GM10847 (cell line): ENCODE results near the gene ZSWIM7.

ENCODE experiments used
- POLR2A ChIP-seq: IDR thresholded peaks from 2 replicates; pipeline ENCODE4 v1.6.1; 2011; ENCODE audit not compliant: insufficient read length; ENCODE audit errors: extremely low read depth

The ZSWIM7 gene

DNA sequence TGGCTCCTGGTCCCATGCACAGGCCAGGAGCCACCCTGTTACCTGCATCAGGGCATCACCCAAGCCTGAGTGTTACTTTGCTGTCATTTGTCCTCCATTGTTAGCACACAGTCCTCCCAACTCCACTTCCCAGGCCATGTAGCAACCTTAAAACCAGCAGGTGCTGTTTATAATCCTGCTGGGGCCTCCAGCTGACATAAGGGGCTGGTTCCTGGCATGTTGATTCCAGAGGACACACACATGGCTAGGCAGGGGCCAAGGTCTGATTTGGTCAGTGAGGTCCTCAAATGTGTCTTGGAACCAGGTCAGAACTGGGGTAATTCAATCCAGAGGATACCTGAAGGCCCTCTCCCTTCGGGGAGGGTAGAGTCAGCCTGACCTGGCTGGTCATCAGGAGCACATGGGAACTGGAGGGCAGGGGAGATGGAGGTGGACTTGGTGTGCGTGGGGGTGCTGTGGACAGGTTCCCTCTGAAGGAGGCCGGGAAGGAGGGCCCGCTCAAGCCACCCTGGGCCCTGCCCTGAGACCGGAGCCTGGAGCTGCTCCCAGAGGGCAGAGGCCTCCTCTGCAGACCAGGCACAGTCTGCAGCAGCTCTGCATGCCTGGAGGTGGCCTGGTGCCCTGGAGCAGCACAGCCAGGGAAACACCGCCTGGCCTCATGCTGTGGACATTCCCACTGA is 48.0 kb downstream of the ZSWIM7 start:
- TF ChIP-seq POLR2A, result no peak

DNA sequence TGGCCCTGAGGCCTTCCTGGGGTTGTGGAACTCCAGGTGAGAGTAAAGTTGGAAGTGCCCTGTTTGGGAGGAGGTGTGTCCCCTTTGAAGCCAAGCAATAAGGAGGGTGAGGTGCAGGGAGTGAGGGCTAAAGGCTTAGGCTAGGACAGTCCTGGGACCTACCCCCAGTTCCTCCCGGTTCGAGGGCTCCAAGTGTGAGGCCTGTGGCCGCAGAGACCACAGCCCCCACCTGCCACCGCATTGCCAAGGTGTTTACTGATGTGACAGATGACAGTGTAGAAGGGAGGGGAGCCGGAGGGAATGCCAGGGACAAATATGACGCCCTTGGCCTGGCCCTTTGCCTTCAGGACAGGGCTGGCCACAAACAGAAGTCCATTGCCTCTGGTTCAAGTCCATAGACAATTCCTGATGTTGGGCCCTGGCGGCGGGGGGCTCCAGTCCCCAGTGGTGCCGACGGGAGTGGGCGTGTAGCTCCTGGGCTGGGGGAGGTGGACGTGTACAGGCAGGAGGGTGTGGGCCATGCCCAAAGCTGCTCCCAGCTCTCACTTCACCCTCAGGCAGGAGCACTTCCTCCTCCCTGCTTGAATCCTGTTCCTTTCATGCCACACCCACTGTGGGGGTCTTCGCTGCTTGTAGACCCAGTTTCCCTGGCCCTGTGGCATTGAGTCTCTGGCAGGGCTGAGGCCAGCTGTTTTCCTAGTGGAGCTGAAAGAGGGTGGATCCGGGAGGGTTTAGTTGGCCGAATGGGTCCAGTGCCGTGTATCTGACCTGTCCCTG is 51.3 kb downstream of the ZSWIM7 start:
- TF ChIP-seq POLR2A, result no peak

DNA sequence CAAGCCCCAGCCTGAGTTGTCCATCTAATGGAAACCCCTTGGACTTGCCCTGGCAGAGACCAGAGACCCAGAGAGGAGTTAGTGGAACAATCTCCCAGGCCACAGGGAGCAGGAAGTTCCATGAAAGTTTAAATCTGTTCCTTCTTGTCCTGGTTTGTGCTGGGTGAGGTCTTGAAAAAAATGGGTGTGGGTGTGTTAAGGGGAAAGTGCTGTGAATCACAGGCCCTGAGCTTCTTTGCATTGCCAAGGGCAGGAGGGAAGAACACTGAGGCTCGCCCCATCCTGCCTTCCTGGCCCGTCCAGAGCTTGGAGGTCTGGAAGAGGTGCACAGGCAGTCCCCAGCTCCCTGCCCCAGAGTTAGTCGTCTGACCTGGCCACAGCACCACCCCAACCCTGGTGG is 52.2 kb downstream of the ZSWIM7 start:
- no peak for TF ChIP-seq POLR2A

- no peak for TF ChIP-seq POLR2A
These were observed 52.8 kb downstream of the ZSWIM7 start for GRCh38 chr17:15946611-15947120.

GRCh38 chr17:15945527-15946191 is 53.8 kb downstream of the ZSWIM7 start:
- TF ChIP-seq POLR2A, result no peak

- TF ChIP-seq POLR2A, result no peak
These were observed 54.6 kb downstream of the ZSWIM7 start, which contains the start of gene ADORA2B for GRCh38 chr17:15944759-15945526. Gene ADORA2B (plus strand): TSS chr17:15945130. CDS start chr17:15945249, 119 bp downstream.

DNA sequence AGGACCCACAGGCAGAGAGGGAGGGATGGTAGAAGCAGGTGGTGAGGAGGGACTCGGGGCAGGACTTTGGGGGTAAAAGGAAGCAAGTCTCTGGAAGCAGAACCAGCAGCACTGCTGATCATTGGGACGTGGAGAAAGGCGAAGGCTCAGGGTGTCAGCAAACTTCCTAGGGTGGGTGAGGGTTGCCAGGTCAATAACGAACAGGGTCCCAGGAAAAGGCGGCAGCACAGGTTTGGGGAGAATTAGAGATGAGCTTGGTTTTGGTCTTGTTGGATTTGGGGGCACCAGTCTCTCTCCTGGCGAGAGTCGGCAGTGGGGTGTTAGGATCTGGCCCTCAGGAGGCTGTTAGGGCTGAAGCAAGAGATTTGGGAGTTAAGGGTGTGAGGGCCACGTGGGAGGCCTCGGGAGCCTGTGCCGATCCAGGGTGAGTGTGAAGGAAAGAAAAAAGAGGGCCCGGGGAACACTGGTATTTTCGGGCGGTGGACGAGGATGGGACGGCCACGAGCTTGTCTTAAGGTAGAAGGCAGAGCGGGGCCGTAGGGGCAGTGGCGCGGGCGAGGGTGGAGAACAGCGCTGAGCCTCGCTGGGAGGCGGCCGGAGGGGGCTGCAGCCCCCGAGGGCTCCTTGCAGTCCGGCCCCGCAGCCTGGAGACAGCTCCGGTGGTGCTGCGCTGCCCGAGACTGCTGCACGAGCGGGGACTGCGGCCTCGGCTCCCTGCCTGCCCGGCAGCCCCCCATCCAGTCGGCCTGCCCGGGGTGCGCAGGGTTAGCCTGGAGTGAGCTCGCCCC is 55.3 kb downstream of the ZSWIM7 start:
- TF ChIP-seq POLR2A, result no peak

DNA sequence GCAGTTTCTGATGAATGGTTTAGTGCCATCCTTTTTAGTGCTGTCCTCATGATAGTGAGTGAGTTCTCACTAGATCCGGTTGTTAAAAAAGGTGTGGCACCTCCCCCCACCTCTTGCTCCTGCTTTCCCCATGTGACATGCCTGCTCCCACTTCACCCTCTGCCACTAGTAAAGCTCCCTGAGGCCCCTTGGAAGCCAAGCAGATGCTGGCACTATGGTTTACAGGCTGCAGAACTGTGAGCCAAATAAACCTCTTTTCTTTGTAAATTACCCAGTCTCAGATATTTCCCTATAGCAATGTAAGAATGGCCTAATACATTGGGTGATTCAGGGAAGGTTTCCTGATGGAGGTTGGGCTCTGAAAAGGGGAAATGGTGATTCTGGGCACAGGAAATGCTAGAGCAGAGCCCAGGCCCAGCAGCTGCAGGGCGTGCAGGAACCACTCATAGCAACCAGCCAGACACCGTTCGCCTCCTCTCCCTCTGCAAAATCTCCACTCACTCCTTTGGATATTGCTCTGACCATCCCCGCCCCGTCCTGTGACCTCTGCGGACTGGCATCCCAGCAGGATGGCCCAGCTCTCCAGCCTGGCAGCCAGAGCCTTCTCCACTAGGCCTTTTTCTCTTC is 57.2 kb downstream of the ZSWIM7 start:
- no peak for TF ChIP-seq POLR2A

DNA sequence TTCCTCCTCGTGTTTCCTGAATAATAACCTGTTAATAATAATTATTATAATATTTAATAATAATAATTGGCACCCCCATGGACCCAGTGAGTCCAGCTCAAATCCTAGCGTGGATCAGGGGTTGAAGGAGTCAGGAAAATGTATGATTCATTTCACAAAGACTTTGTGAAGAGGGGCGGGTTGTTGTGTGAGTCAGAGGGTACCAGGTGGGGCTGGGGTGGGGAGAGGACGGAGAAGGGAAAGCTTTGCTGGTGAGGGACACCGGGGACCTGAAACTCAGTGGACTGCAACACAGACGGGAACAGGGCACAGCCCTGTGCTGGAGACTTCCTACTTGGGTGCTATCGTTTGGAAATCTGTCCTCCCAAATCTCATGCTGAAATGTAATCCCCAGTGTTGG is 57.7 kb downstream of the ZSWIM7 start:
- no peak for TF ChIP-seq POLR2A

DNA sequence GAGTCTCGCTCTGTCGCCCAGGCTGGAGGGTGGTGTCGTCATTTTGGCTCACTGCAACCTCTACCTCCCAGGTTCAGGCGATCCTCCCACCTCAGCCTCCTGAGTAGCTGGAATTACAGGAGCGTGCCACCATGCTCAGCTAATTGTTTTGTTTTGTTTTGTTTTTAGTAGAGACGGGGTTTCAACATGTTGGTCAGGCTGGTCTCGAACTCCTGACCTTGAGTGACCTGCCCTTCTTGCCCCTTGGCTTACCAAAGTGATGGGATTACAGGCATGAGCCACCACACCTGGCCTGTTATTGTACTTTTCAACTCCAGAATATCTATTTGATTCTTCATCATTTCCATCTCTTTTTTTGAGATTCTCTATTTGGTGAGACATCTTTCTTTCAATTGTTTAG is 63.6 kb downstream of the ZSWIM7 start:
- TF ChIP-seq POLR2A, result no peak

GRCh38 chr17:15934866-15935265 is 64.6 kb downstream of the ZSWIM7 start:
- TF ChIP-seq POLR2A, result no peak

DNA sequence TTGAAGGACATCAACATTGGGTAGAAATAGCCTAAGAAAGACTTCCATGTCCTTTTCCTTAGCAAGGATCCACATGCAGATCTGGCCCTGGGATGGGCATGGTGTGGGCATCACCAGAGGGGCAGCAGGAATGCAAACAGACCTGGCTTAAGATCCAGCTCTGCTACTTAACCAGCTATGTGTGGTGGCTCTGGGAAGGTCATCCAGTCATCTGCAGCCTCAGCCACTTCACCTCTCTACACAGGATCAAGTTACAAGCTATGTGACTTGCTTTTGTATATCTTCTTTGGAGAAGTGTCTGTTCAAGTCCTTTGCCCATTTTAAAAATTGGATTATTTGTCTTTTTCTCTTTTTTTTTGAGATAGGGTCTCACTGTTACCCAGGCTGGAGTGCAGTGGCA is 68.1 kb downstream of the ZSWIM7 start:
- no peak for TF ChIP-seq POLR2A

DNA sequence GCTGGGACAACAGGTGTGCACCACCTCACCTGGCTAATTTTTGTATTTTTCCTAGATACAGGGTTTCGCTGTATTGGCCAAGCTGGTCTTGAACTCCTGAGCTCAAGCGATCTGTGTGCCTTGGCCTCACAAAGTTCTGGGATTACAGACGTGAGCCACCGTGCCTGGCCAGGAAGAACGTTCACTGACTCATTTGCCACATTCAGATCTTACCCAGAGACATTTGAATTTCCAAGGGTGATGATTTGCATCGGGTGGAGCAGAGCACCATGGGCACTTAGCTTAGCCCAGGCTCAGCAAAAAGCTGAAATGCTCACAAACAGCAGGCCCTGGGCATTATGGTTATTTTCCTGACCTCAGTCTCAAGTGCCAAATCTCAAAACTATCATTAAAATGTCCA is 69.1 kb downstream of the ZSWIM7 start:
- TF ChIP-seq POLR2A, result no peak

- no peak for TF ChIP-seq POLR2A
These were observed 69.6 kb downstream of the ZSWIM7 start for GRCh38 chr17:15929941-15930340.

GRCh38 chr17:15928286-15928785 is 71.2 kb downstream of the ZSWIM7 start:
- no peak for TF ChIP-seq POLR2A
